Endodermal cell (in vitro differentiated cells): ENCODE measurements around the gene CCDC183. TPM values are rescaled to one million over a fixed set of nuclear protein-coding genes. Genes with fewer than 3 reads are reported as not detected.

Source experiments
- DNase-seq: peaks from one replicate; pipeline ENCODE4 v3.0.0-alpha.2; 2017
- H3K27ac ChIP-seq: 2 replicates; pipeline ENCODE4 v1.5.1; 2013; ENCODE audit warnings: mild to moderate bottlenecking, low read depth, low read length, moderate library complexity
- H3K27me3 ChIP-seq: 2 replicates; pipeline ENCODE4 v1.6.1; 2013; ENCODE audit warnings: mild to moderate bottlenecking, low read length, moderate library complexity; ENCODE audit not compliant: insufficient read depth, control insufficient read depth, poor library complexity, severe bottlenecking
- H3K36me3 ChIP-seq: 2 replicates; pipeline ENCODE4 v1.7.0; 2013; ENCODE audit warnings: mild to moderate bottlenecking, low read length, moderate library complexity; ENCODE audit not compliant: control insufficient read depth, insufficient read depth
- H3K4me1 ChIP-seq: one replicate; pipeline ENCODE4 v1.7.0; 2013; ENCODE audit warnings: low read length; ENCODE audit not compliant: control insufficient read depth, insufficient read depth
- H3K4me3 ChIP-seq: 2 replicates; pipeline ENCODE4 v1.5.1; 2013; ENCODE audit warnings: mild to moderate bottlenecking, low read length, moderate library complexity
- H3K9ac ChIP-seq: 2 replicates; pipeline ENCODE4 v1.6.1; 2013; ENCODE audit warnings: mild to moderate bottlenecking, low read length, moderate library complexity; ENCODE audit not compliant: poor library complexity, severe bottlenecking; ENCODE audit errors: extremely low read depth
- H3K9me3 ChIP-seq: 2 replicates; pipeline ENCODE4 v1.6.1; 2013; ENCODE audit warnings: mild to moderate bottlenecking, low read length, moderate library complexity; ENCODE audit not compliant: control insufficient read depth
- H3K27ac Mint-ChIP-seq: 2 replicates; pipeline ENCODE4 v1.8.0; 2020; ENCODE audit warnings: mixed read lengths
- H3K27me3 Mint-ChIP-seq: 2 replicates; pipeline ENCODE4 v1.8.0; 2021; ENCODE audit warnings: mild to moderate bottlenecking, mixed read lengths; ENCODE audit not compliant: insufficient read depth
- H3K36me3 Mint-ChIP-seq: 2 replicates; pipeline ENCODE4 v1.8.0; 2020; ENCODE audit warnings: low read depth, mixed read lengths
- H3K4me1 Mint-ChIP-seq: 2 replicates; pipeline ENCODE4 v1.8.0; 2020; ENCODE audit warnings: mixed read lengths
- H3K4me3 Mint-ChIP-seq: 2 replicates; pipeline ENCODE4 v1.8.0; 2020; ENCODE audit warnings: mild to moderate bottlenecking, moderate library complexity, mixed read lengths
- H3K9me3 Mint-ChIP-seq: 2 replicates; pipeline ENCODE4 v1.8.0; 2020; ENCODE audit warnings: mild to moderate bottlenecking, mixed read lengths
- WGBS, 2 experiments: methylation state at CpG; one replicate each; pipeline versions ENCODE4 v1.1.5 to v1.1.7; 2013; ENCODE audit warnings: missing lambda C conversion rate in 2 of 2, mixed read lengths in 1 of 2; ENCODE audit not compliant: insufficient coverage in 1 of 2, insufficient read length in 1 of 2; 5-methylcytosine and 5-hydroxymethylcytosine counted together
- total RNA-seq, 2 donors: library from RNA; stranded (reverse); fragmentation: NEBNext Ultra II Directional in 1 of 2; extraction: Animal tissue kit (Norgen Biotek cat#: 25700) in 1 of 2; gene quantifications; 2 replicates in 1 of 2; 3 replicates in 1 of 2; pipeline ENCODE4 v1.2.1, GENCODE V29; 2021
- TF ChIP-seq, protein P1 (sequence below): fragments of 200-600 bp; sonication (generic); conservative IDR thresholded peaks from 2 replicates; pipeline ENCODE4 v1.5.0; 2021; ENCODE audit warnings: antibody characterized with exemption, mild to moderate bottlenecking

The CCDC183 gene
- total RNA-seq, 2 donors from 2014 or later, result 10.9 to 13.4 TPM

DNA sequence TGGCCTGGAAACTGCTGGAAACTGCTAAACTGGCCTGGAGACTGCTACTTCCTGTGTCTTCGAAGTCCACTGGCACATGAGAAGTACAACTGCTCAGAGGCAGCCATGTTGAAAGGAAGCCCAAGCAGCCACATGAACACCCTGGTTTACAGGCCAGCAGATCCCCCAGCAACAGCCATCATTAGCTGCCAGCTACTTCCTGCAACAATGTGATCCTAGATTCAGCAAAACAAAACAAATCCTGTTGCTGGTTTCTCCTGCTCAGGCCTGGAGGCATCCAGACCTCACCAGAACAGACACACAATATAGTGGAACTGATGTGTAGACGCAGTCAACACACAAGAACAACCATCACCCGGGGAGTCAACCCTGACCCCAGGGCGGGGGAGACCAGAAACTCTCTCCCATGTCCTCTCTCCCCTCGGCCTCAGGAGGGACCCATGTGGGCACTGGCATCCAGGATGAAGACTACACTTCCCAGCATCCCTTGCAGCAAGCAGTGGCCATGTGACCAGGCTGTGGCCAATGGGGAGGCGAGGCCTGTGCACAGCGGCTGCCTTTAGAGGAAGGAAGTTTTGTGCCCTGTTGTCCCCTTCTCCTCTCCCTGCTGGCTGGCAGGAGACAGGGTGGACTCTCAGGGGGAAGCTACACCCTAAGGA is 22.6 kb upstream of the CCDC183 start:
- Histone ChIP-seq H3K4me1 (no peaks in the 10 kb centered on the region), H3K27me3 (peaks cover 9% of the 10 kb centered on the region), H3K9ac (no peak overlapping the region), H3K27ac (no peak overlapping the region), H3K4me3 (no peak overlapping the region), H3K36me3 (no peaks in the 10 kb centered on the region), H3K9me3 (peaks cover 19% of the 10 kb centered on the region)
- peaks cover 24% of the 10 kb centered on the region for H3K27me3 Mint-ChIP-seq
- no peaks in the 10 kb centered on the region for H3K4me1 Mint-ChIP-seq
- no peak overlapping the region for H3K4me3 Mint-ChIP-seq
- H3K9me3 Mint-ChIP-seq, result peaks cover 22% of the 10 kb centered on the region
- H3K36me3 Mint-ChIP-seq, result no peaks in the 10 kb centered on the region
- H3K27ac Mint-ChIP-seq, result no peak overlapping the region
- 81% methylated on average over 4 to 7 of the region's 7 CpGs for WGBS, 2 experiments
- TF ChIP-seq, protein P1, sequence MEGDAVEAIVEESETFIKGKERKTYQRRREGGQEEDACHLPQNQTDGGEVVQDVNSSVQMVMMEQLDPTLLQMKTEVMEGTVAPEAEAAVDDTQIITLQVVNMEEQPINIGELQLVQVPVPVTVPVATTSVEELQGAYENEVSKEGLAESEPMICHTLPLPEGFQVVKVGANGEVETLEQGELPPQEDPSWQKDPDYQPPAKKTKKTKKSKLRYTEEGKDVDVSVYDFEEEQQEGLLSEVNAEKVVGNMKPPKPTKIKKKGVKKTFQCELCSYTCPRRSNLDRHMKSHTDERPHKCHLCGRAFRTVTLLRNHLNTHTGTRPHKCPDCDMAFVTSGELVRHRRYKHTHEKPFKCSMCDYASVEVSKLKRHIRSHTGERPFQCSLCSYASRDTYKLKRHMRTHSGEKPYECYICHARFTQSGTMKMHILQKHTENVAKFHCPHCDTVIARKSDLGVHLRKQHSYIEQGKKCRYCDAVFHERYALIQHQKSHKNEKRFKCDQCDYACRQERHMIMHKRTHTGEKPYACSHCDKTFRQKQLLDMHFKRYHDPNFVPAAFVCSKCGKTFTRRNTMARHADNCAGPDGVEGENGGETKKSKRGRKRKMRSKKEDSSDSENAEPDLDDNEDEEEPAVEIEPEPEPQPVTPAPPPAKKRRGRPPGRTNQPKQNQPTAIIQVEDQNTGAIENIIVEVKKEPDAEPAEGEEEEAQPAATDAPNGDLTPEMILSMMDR, result no peak
- peak; percentile 91 for DNase-seq

DNA sequence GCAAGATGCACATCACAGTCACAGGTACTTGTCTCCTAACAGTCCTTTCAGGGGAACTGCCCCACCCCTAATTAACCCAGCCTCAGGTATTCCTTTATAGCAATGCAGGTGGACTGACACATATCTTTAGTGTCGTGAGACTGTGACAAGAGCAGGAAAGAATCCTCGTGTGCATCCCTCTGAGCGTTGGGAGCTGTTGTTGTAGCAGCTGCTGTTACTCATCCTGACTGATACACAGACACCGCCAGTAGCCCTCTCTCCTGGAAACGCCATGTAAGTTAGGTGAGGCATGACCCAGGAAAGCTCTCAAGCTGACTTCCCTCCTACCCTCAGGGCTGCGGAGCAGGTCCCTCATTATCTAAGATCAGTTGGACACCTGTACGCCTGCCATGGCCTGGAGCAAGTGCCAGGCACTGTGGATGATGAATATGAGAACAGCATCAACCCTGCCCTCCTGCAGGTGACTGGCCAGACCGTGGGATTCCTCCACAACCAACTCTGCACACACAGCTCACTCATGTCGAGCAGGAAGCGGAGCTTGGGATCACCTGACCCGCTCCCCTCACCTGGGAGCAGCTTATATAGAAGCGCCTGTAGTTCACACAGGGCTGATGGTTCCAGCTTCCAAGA is 21.6 kb upstream of the CCDC183 start:
- no peak overlapping the region for H3K27ac ChIP-seq
- H3K36me3 ChIP-seq, result no peaks in the 10 kb centered on the region
- Mint-ChIP-seq H3K27me3 (peaks cover 33% of the 10 kb centered on the region), H3K9me3 (peaks cover 28% of the 10 kb centered on the region), H3K27ac (no peak overlapping the region), H3K4me3 (no peak overlapping the region), H3K4me1 (no peaks in the 10 kb centered on the region), H3K36me3 (no peaks in the 10 kb centered on the region)
- no peaks in the 10 kb centered on the region for H3K4me1 ChIP-seq
- TF ChIP-seq, protein P1, result no peak
- H3K9me3 ChIP-seq, result peaks cover 19% of the 10 kb centered on the region
- peaks cover 9% of the 10 kb centered on the region for H3K27me3 ChIP-seq
- no peak for DNase-seq
- H3K4me3 ChIP-seq, result no peak overlapping the region
- 83 to 90% methylated on average over 10 to 12 of the region's 12 CpGs for WGBS, 2 experiments
- H3K9ac ChIP-seq, result no peak overlapping the region

DNA sequence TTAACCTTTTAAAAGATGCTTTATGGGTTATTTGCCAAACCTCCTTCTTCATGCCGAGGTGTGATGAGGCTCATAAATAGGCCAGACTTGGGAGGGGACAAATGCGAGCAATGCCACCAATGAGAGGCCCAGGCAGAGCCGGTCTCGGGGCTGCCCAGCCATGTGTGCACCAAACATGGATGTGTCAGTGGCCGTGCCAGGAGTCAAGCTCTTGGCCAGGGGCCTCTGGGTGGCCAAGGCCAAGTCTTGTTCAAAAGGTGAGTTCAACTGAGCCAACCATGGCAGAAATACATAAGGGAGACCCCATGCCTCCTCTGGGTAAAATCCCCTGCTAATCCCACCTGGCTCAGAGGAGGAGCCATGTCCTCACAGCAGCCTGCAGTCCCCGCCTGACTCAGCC is 20.9 kb upstream of the CCDC183 start:
- Mint-ChIP-seq H3K27me3 (peaks cover 39% of the 10 kb centered on the region), H3K4me3 (no peak overlapping the region), H3K27ac (no peak overlapping the region), H3K36me3 (no peaks in the 10 kb centered on the region), H3K4me1 (peaks cover 6% of the 10 kb centered on the region), H3K9me3 (peaks cover 28% of the 10 kb centered on the region)
- H3K9ac ChIP-seq, result no peak overlapping the region
- no peak overlapping the region for H3K4me3 ChIP-seq
- H3K36me3 ChIP-seq, result no peaks in the 10 kb centered on the region
- peaks cover 9% of the 10 kb centered on the region for H3K27me3 ChIP-seq
- peaks cover 19% of the 10 kb centered on the region for H3K9me3 ChIP-seq
- WGBS, 2 experiments, result 91 to 95% methylated on average over 5 to 6 of the region's 6 CpGs
- no peak for DNase-seq
- H3K4me1 ChIP-seq, result peaks cover 3% of the 10 kb centered on the region
- TF ChIP-seq, protein P1, result no peak
- no peak overlapping the region for H3K27ac ChIP-seq
